HG03103 (cell line): ENCODE measurements around the gene NDUFC1.
"Not testable (repeated sequence)": the region's sequence is repeated elsewhere in the genome, so short reads cannot be mapped to it uniquely, and the experiment has no call there.

Experiments
- ATAC-seq: cut with Tn5 transposase; IDR thresholded peaks from one replicate; pipeline ENCODE4 v1.9.1; 2021; ENCODE audit warnings: low read depth; ENCODE audit not compliant: unreplicated experiment

NDUFC1 gene

GRCh38 chr4:139255581-139255980 is 46.7 kb downstream of the NDUFC1 start:
- not testable (repeated sequence) for ATAC-seq

GRCh38 chr4:139253713-139254112 is 48.6 kb downstream of the NDUFC1 start:
- no peak for ATAC-seq

DNA sequence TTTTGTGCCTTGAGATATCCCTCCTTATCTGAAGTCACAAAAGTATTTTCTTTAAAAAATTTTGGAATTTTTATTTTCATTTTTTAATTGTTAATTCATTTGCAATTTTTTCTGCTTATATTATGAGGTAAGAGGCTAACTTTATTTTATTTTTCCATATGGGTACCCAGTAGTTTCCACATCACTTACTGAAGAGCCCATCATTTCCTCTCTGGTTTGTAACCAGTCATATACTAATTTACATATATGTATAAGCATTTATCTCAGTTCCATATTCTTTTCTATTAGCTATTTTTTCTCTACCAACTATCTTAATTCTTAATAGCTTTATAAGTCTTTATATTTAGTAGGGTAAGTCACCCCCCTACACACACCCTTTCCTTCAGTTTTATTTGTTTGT is 49.2 kb downstream of the NDUFC1 start:
- no peak for ATAC-seq

- ATAC-seq = no peak
Observed at GRCh38 chr4:139247700-139248238, 54.5 kb downstream of the NDUFC1 start.

- no peak for ATAC-seq
Observed at GRCh38 chr4:139247241-139247640, 55.0 kb downstream of the NDUFC1 start.

GRCh38 chr4:139246166-139246565 is 56.1 kb downstream of the NDUFC1 start:
- ATAC-seq = no peak

DNA sequence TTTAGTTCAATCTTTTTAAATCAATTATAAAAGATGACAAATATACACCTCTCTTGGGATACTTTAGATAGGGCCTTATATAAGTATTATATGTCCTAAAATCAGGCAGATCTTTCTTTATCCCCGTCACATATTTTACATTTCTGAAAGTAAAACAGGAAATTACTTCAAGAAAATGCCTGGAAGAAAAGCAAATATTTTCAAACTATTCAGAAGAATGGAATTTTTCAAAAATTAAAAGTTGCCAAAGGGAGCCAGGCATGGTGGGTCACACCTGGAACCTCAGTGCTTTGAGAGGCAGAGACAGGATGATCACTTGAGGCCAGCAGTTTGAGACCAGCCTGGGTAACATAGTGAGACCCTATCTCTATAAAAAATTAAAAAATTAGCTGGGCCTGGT is 56.7 kb downstream of the NDUFC1 start:
- no peak for ATAC-seq

GRCh38 chr4:139243448-139244365 is 58.6 kb downstream of the NDUFC1 start:
- no peak for ATAC-seq

- ATAC-seq = no peak
Observed at GRCh38 chr4:139242511-139243051, 59.7 kb downstream of the NDUFC1 start.

- ATAC-seq = no peak
Observed at GRCh38 chr4:139241784-139242151, 60.5 kb downstream of the NDUFC1 start.

GRCh38 chr4:139241086-139241783 is 61.0 kb downstream of the NDUFC1 start:
- no peak for ATAC-seq
